Testis (tissue), 3 donors: ENCODE measurements around the gene DNLZ. TPM values are rescaled to one million over a fixed set of nuclear protein-coding genes. Genes with fewer than 3 reads are reported as not detected.

Experiments used
- DNase-seq: peaks from one replicate; pipeline ENCODE4 v3.0.0-alpha.2; 2019
- H3K27ac ChIP-seq, 2 donors: fragments of 200-600 bp; sonication (generic); one replicate each; pipeline ENCODE4 v1.5.1; 2019
- H3K27me3 ChIP-seq: fragments of 200-600 bp; sonication (generic); one replicate; pipeline ENCODE4 v1.5.1; 2019
- H3K36me3 ChIP-seq: fragments of 200-600 bp; sonication (generic); one replicate; pipeline ENCODE4 v1.5.1; 2017; ENCODE audit warnings: low read depth; ENCODE audit errors: missing control alignments
- H3K4me1 ChIP-seq: fragments of 200-600 bp; sonication (generic); one replicate; pipeline ENCODE4 v1.5.1; 2019
- H3K4me3 ChIP-seq, 2 donors: fragments of 200-600 bp; sonication (generic); one replicate each; pipeline ENCODE4 v1.5.1; 2017 to 2019
- H3K9me3 ChIP-seq: fragments of 200-600 bp; sonication (generic); one replicate; pipeline ENCODE4 v1.5.1; 2017
- CTCF ChIP-seq, 3 experiments: fragments of 450-650 bp in 2 of 3; fragments of 200-600 bp in 1 of 3; sonication (generic) in 1 of 3; IDR thresholded peaks; one replicate each; pipeline ENCODE4 v1.5.1; 2016 to 2019; ENCODE audit warnings: antibody characterized with exemption in 3 of 3, mild to moderate bottlenecking in 2 of 3, moderate library complexity in 1 of 3
- POLR2A ChIP-seq: fragments of 450-650 bp; IDR thresholded peaks from one replicate; pipeline ENCODE4 v1.6.1; 2017; ENCODE audit warnings: antibody characterized with exemption, mild to moderate bottlenecking, moderate library complexity
- WGBS, 2 donors: methylation state at CpG; one replicate each; pipeline ENCODE4 v1.1.5; 2018; 5-methylcytosine and 5-hydroxymethylcytosine counted together
- intact Hi-C: fragments of 100-400 bp; cut with DNase I; formaldehyde crosslinking; loops from one replicate; pipeline ENCODE4 v1.15.1; 2023; ENCODE audit warnings: low total_unique reads
- polyA plus RNA-seq: library from polyadenylated mRNA; stranded (reverse); fragments of 350-450 nt; fragmentation: Illumina TruSeq; extraction: RNeasy Lipid Tissue Mini Kit (QIAGEN cat#74804); gene quantifications from one replicate; pipeline ENCODE4 v1.2.3, GENCODE V29; 2014; ENCODE audit warnings: low read depth, low replicate concordance; ENCODE audit not compliant: insufficient read depth
- total RNA-seq, 2 donors: library from RNA; depleted of rRNA; stranded (reverse); fragments of >200 nt; gene quantifications; one replicate each; pipeline ENCODE4 v1.2.3, GENCODE V29; 2016

DNLZ gene
- total and polyA plus RNA-seq, 3 donors from 2014 or later = 14.0 to 51.1 (median 48.2) TPM

- no peaks in the 10 kb centered on the region for H3K27me3 ChIP-seq
- H3K36me3 ChIP-seq = no peaks in the 10 kb centered on the region
- H3K4me1 ChIP-seq = peaks cover 11% of the 10 kb centered on the region
- 63 to 82% methylated on average over 19 to 45 of the region's 45 CpGs for WGBS, 2 donors
- intact Hi-C loops = no loop called here
- H3K9me3 ChIP-seq = no peaks in the 10 kb centered on the region
- no peak overlapping the region for H3K27ac ChIP-seq
- TF ChIP-seq CTCF (IDR thresholded peaks at IDR 0.05) (no peak), POLR2A (no peak)
- DNase-seq = no peak
- no peak overlapping the region for H3K4me3 ChIP-seq
Measured at GRCh38 chr9:136367296-136368145, 4.0 kb upstream of the DNLZ start.

GRCh38 chr9:136366826-136367225 lies 3.3 kb upstream of the DNLZ start:
- no peak for TF ChIP-seq POLR2A
- no peak for TF ChIP-seq CTCF (IDR thresholded peaks at IDR 0.05)
- intact Hi-C loops = no loop called here
- 85 to 89% methylated on average over 6 to 9 of the region's 9 CpGs for WGBS, 2 donors

GRCh38 chr9:136365775-136366222 lies 2.3 kb upstream of the DNLZ start:
- Histone ChIP-seq H3K27me3 (no peaks in the 10 kb centered on the region), H3K4me3 (no peak overlapping the region), H3K9me3 (no peaks in the 10 kb centered on the region), H3K4me1 (peaks cover 7% of the 10 kb centered on the region), H3K27ac (no peak overlapping the region), H3K36me3 (no peaks in the 10 kb centered on the region)
- no peak for DNase-seq
- intact Hi-C loops = no loop called here
- 75 to 78% methylated on average over 8 to 9 of the region's 9 CpGs for WGBS, 2 donors
- TF ChIP-seq POLR2A (no peak), CTCF (IDR thresholded peaks at IDR 0.05) (no peak)

More at GRCh38 chr9:136366826-136367225, 3.3 kb upstream of the DNLZ start:
- H3K4me1 ChIP-seq = peaks cover 7% of the 10 kb centered on the region
- no peak overlapping the region for H3K4me3 ChIP-seq
- no peaks in the 10 kb centered on the region for H3K36me3 ChIP-seq
- no peaks in the 10 kb centered on the region for H3K27me3 ChIP-seq
- DNase-seq = no peak
- no peaks in the 10 kb centered on the region for H3K9me3 ChIP-seq
- H3K27ac ChIP-seq = no peak overlapping the region

- no peaks in the 10 kb centered on the region for H3K27me3 ChIP-seq
- H3K27ac ChIP-seq = no peak overlapping the region
- no peaks in the 10 kb centered on the region for H3K9me3 ChIP-seq
- peaks cover 7% of the 10 kb centered on the region for H3K4me1 ChIP-seq
- no peak for DNase-seq
- intact Hi-C loops = no loop called here
- H3K4me3 ChIP-seq = peak overlapping the region in 1 of 2 donors; percentile 8
- TF ChIP-seq POLR2A (no peak), CTCF (IDR thresholded peaks at IDR 0.05) (no peak)
- no peaks in the 10 kb centered on the region for H3K36me3 ChIP-seq
- WGBS, 2 donors = 66 to 68% methylated on average over 13 to 27 of the region's 31 CpGs
Measured at GRCh38 chr9:136364942-136365774, 1.6 kb upstream of the DNLZ start.
